PC-3 (cell line): ENCODE results near the gene DIP2C.

Experiments
- CTCF ChIP-seq: fragments of 300-600 bp; sonication (generic); conservative IDR thresholded peaks from 2 replicates; pipeline ENCODE4 v1.5.1; 2017; ENCODE audit warnings: antibody characterized with exemption, low read depth, mild to moderate bottlenecking, low read length
- EZH2 ChIP-seq: fragments of 300-600 bp; sonication (generic); IDR thresholded peaks from one replicate; pipeline ENCODE4 v1.6.1; 2017; ENCODE audit warnings: antibody characterized with exemption, mild to moderate bottlenecking, low read length; ENCODE audit not compliant: unreplicated experiment
- EZH2phosphoT487 ChIP-seq: fragments of 300-600 bp; sonication (generic); IDR thresholded peaks from 2 replicates; pipeline ENCODE4 v1.6.1; 2018; ENCODE audit warnings: mild to moderate bottlenecking, antibody characterized with exemption, low read length, borderline replicate concordance

GRCh38 chr10:636016-636730 is 53.3 kb downstream of the DIP2C start:
- no peak for TF ChIP-seq EZH2
- TF ChIP-seq CTCF: no peak
- no peak for TF ChIP-seq EZH2phosphoT487
